Tibial artery (tissue), 4 donors: ENCODE data around the gene RPS21.

Experiments
- DNase-seq, 2 donors: peaks; one replicate each; pipeline ENCODE4 v3.0.0-alpha.2; 2019
- H3K27ac ChIP-seq, 2 donors: fragments of 200-600 bp; sonication (generic) in 1 of 2; 1 replicate in 1 of 2; 2 replicates in 1 of 2; pipeline ENCODE4 v1.5.1; 2018 to 2019; ENCODE audit warnings: mild to moderate bottlenecking in 1 of 2
- H3K27me3 ChIP-seq, 2 donors: fragments of 200-600 bp; sonication (generic) in 1 of 2; one replicate each; pipeline versions ENCODE4 v1.5.1 to v1.6.0; 2016 to 2019
- H3K36me3 ChIP-seq, 3 donors: fragments of 200-600 bp; sonication (generic) in 2 of 3; one replicate each; pipeline ENCODE4 v1.5.1; 2016 to 2019; ENCODE audit warnings: mild to moderate bottlenecking in 2 of 3
- H3K4me1 ChIP-seq, 4 donors: fragments of 200-600 bp; sonication (generic) in 2 of 4; 1 replicate in 3 of 4; 2 replicates in 1 of 4; pipeline ENCODE4 v1.5.1; 2016 to 2019
- H3K4me3 ChIP-seq, 2 donors: fragments of 200-600 bp; sonication (generic) in 1 of 2; 1 replicate in 1 of 2; 2 replicates in 1 of 2; pipeline ENCODE4 v1.5.1; 2018 to 2019; ENCODE audit warnings: mild to moderate bottlenecking in 2 of 2
- H3K9me3 ChIP-seq, 3 donors: fragments of 200-600 bp; sonication (generic) in 1 of 3; one replicate each; pipeline ENCODE4 v1.5.1; 2016 to 2019
- CTCF ChIP-seq, 2 experiments: fragments of 200-600 bp in 1 of 2; fragments of 450-650 bp in 1 of 2; IDR thresholded peaks; one replicate each; pipeline ENCODE4 v1.5.1; 2017 to 2019; ENCODE audit warnings: antibody characterized with exemption in 2 of 2, mild to moderate bottlenecking in 1 of 2, moderate library complexity in 1 of 2
- intact Hi-C: fragments of 100-400 bp; cut with DNase I; formaldehyde crosslinking; loops from one replicate; pipeline ENCODE4 v1.15.0; 2023; ENCODE audit warnings: low total_unique reads

RPS21 gene

GRCh38 chr20:62402456-62403150 is 15.7 kb downstream of the RPS21 start:
- Histone ChIP-seq H3K4me1 (peaks cover 0 to 27% (median 25%) of the 10 kb centered on the region in 4 donors), H3K36me3 (peaks cover 0 to 25% (median 0%) of the 10 kb centered on the region in 3 donors), H3K27me3 (peaks cover 0 to under 1% of the 10 kb centered on the region in 2 donors), H3K9me3 (no peaks in the 10 kb centered on the region), H3K27ac (no peak overlapping the region), H3K4me3 (no peak overlapping the region)
- no peak for TF ChIP-seq CTCF (IDR thresholded peaks at IDR 0.05)
- intact Hi-C loops = no loop called here
- DNase-seq = no peak

DNA sequence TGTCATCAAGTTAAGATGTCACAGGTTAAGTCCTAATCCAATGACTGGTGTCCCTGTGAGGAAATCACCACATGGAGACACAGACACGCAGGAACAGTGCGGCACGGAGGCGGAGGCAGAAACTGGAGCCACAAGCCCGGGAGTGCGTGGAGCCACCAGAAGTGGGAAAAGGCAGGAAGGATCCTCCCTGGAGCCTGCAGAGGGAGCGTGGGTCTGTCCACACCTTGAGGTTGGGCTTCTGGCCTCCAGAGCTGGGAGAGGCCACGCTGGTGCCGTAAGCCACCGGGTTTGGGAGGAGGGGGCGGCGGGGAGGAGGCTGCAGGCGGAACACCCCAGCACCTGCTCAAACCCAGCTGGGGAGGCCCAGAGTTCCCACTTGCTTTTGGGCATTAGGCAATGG is 16.4 kb downstream of the RPS21 start:
- intact Hi-C loops = no loop called here
- Histone ChIP-seq H3K4me3 (no peak overlapping the region), H3K4me1 (peaks cover 0 to 34% (median 27%) of the 10 kb centered on the region in 4 donors), H3K27ac (no peak overlapping the region), H3K27me3 (peaks cover 0 to 8% of the 10 kb centered on the region in 2 donors), H3K36me3 (peaks cover 0 to 25% (median 0%) of the 10 kb centered on the region in 3 donors), H3K9me3 (no peaks in the 10 kb centered on the region)
- no peak for DNase-seq
- no peak for TF ChIP-seq CTCF (IDR thresholded peaks at IDR 0.05)

- Histone ChIP-seq H3K27ac (no peak overlapping the region), H3K27me3 (peaks cover 0 to 17% of the 10 kb centered on the region in 2 donors), H3K36me3 (peaks cover 0 to 25% (median 0%) of the 10 kb centered on the region in 3 donors), H3K4me3 (no peak overlapping the region), H3K4me1 (peaks cover 0 to 42% (median 27%) of the 10 kb centered on the region in 4 donors), H3K9me3 (no peaks in the 10 kb centered on the region)
- no peak for TF ChIP-seq CTCF (IDR thresholded peaks at IDR 0.05)
- intact Hi-C loops = no loop called here
- no peak for DNase-seq
Measured at GRCh38 chr20:62404112-62404665, 17.3 kb downstream of the RPS21 start.

- H3K4me3 ChIP-seq = no peak overlapping the region
- peaks cover 0 to 47% (median 28%) of the 10 kb centered on the region in 4 donors for H3K4me1 ChIP-seq
- peaks cover 0 to 25% (median 0%) of the 10 kb centered on the region in 3 donors for H3K36me3 ChIP-seq
- no peak for TF ChIP-seq CTCF (IDR thresholded peaks at IDR 0.05)
- no peak overlapping the region for H3K27ac ChIP-seq
- H3K27me3 ChIP-seq = peaks cover 0 to 20% of the 10 kb centered on the region in 2 donors
- DNase-seq = no peak
- intact Hi-C loops = no loop called here
- no peaks in the 10 kb centered on the region for H3K9me3 ChIP-seq
Measured at GRCh38 chr20:62404761-62405107, 17.8 kb downstream of the RPS21 start.

DNA sequence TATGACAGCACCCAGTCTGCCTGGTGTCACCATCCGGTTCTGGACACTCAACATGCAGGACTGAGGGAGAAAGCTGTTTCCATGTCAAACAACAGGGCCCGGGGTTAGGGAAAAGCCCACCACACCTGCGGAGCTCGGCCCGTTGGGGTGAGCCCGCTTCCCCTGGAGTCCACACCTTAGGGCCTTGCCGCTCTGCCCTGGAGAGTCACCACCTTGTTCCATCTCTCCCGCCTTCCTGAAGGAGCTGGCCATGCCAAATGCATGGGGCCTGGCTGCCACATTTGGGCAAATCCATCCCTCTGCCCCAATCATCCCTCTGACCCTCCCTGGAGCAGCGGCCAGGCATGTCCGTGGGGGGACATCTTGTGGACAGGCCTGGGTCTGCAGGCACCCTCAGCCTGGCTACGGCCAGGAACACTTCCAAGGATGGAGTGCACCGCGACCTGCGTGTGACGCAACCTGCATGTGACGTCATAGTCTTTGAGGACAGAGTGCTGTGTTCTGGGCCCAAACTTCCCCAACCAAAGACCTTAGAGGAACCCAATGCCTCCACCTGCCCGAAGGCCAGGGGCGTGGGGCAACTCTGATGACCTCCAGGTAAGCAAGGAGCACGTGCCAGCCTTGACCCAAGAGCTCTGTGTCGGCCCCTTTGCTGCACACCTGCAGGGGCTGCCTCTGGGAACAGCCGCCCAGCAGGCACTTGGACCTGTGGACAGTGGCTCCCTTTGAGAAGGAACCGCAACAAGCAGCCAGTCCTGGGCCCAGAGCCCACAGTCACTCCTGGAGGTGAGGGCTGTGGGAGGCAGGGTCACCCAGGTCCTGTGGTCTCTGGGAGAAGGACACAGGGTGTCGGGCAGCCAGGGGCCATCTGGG is 18.4 kb downstream of the RPS21 start:
- H3K27me3 ChIP-seq = peaks cover 0 to 26% of the 10 kb centered on the region in 2 donors
- peak; percentile 42 to 78 for DNase-seq
- peak; percentile 56 to 63 for TF ChIP-seq CTCF (IDR thresholded peaks at IDR 0.05)
- no peaks in the 10 kb centered on the region for H3K9me3 ChIP-seq
- H3K4me1 ChIP-seq = peaks cover 0 to 53% (median 31%) of the 10 kb centered on the region in 4 donors
- intact Hi-C loops = no loop called here
- H3K27ac ChIP-seq = peak overlapping the region; percentile 13 to 76
- peaks cover 0 to 25% (median 0%) of the 10 kb centered on the region in 3 donors for H3K36me3 ChIP-seq
- no peak overlapping the region for H3K4me3 ChIP-seq
